Stimulated activated CD8-positive, alpha-beta memory T cell treated with anti-CD3 and anti-CD28 coated beads, Interleukin-7, amount 100 ng/mL, for 4 hours (primary cell): Measurements from ENCODE around the gene OCRL.
A peak's percentile ranks its signal among the peaks of the same experiment; 100 is the strongest.

Experiments used
- DNase-seq, 2 donors: peaks; one replicate each; pipeline ENCODE4 v3.0.0-alpha.2; 2020; ENCODE audit warnings: low read depth in 2 of 2

OCRL gene

GRCh38 chrX:129585691-129586090 lies 45.6 kb downstream of the OCRL start:
- no peak for DNase-seq

GRCh38 chrX:129586446-129586845 lies 46.4 kb downstream of the OCRL start:
- no peak for DNase-seq

GRCh38 chrX:129590596-129590995 lies 50.5 kb downstream of the OCRL start:
- DNase-seq, result no peak

GRCh38 chrX:129593137-129593536 lies 53.1 kb downstream of the OCRL start:
- DNase-seq, result no peak

GRCh38 chrX:129594781-129595180 lies 54.7 kb downstream of the OCRL start:
- DNase-seq, result no peak

- no peak for DNase-seq
Observed at GRCh38 chrX:129596077-129596476, 56.0 kb downstream of the OCRL start.

GRCh38 chrX:129597905-129598304 lies 57.8 kb downstream of the OCRL start:
- no peak for DNase-seq

- DNase-seq, result no peak
Observed at GRCh38 chrX:129599499-129599898, 59.4 kb downstream of the OCRL start.

GRCh38 chrX:129599996-129600395 lies 59.9 kb downstream of the OCRL start:
- no peak for DNase-seq

GRCh38 chrX:129600981-129601424 lies 60.9 kb downstream of the OCRL start:
- DNase-seq, result no peak

- DNase-seq, result peak in 1 of 2 donors; percentile 14
Observed at GRCh38 chrX:129606918-129607317, 66.9 kb downstream of the OCRL start.

- no peak for DNase-seq
Observed at GRCh38 chrX:129608496-129608895, 68.4 kb downstream of the OCRL start.

GRCh38 chrX:129609395-129609794 lies 69.3 kb downstream of the OCRL start:
- no peak for DNase-seq

- no peak for DNase-seq
Observed at GRCh38 chrX:129612396-129612795, 72.3 kb downstream of the OCRL start.

- no peak for DNase-seq
Observed at GRCh38 chrX:129613596-129613995, 73.5 kb downstream of the OCRL start.

- no peak for DNase-seq
Observed at GRCh38 chrX:129614481-129615255, 74.6 kb downstream of the OCRL start.

GRCh38 chrX:129617420-129617819 lies 77.4 kb downstream of the OCRL start:
- DNase-seq, result no peak

- DNase-seq, result no peak
Observed at GRCh38 chrX:129618997-129619396, 78.9 kb downstream of the OCRL start.

GRCh38 chrX:129622757-129623301 lies 82.8 kb downstream of the OCRL start:
- DNase-seq, result no peak

GRCh38 chrX:129626026-129626425 lies 86.0 kb downstream of the OCRL start:
- DNase-seq, result no peak

- no peak for DNase-seq
Observed at GRCh38 chrX:129629837-129630236, 89.8 kb downstream of the OCRL start.

- DNase-seq, result no peak
Observed at GRCh38 chrX:129631849-129632248, 91.8 kb downstream of the OCRL start.

GRCh38 chrX:129632443-129632842 lies 92.4 kb downstream of the OCRL start:
- no peak for DNase-seq

GRCh38 chrX:129634541-129634940 lies 94.5 kb downstream of the OCRL start:
- DNase-seq, result no peak
